Stimulated activated CD4-positive, alpha-beta T cell treated with anti-CD3 and anti-CD28 coated beads, Interleukin-4, amount 100 ng/mL, for 24 hours (primary cell): ENCODE results near the gene EEFSEC.

Source experiments
- DNase-seq: peaks from one replicate; pipeline ENCODE4 v3.0.0-alpha.2; 2020

EEFSEC gene

DNA sequence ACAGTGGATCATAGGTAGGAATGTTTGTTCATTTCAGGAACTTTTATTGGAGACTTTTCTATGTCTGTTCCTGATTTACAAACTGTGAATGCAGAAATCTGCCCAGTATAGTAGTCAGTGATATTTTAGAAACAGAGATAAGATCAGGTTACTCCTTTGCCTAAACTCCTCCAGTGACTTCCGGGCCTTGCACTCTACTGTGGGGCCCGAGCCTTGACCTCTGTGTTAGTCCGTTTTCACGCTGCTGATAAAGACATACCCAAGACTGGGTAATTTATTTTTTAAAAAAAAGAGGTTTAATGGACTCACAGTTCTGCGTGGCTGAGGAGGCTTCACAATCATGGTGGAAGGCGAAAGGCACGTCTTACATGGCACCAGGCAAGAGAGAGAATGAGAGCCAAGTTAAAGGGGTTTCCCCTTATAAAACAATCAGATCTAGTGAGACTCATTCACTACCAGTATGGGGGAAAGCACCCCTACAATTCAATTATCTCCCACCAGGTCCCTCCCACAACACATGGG, 186.3 kb downstream of the EEFSEC start:
- DNase-seq = no peak

DNA sequence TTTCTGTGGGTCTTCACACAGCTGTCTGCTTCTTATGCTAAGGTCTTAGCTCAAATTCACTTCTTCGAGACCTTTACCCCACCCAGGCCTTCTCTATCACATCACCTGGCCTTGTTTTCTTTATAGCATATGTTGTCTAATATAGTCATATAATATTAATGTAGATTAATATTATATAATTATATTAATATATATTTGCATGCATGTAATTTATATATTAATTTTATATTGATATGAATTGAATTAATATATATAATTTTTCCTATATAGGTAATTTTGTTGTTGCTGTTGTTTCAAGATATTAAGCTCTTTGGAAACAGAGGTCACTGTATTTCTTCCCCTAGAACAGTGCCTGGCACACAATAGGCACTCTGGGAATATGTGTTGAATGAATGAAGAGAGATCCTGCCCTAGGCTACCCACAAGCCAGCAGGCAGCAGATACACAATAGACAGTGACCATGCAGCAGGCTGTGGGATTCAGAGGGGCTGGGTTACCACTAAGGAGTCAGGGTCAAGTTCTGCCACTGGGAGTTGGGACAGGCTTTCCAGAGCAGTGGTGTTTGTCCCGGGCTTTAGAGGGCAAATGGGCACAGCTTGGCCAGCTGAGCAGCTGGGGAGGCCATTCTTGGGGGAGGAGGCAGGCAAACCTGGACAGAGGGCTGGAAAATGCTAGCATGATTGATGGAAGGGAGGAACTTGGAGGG, 187.1 kb downstream of the EEFSEC start:
- DNase-seq = no peak

GRCh38 chr3:128340904-128341555, 187.7 kb downstream of the EEFSEC start:
- no peak for DNase-seq

DNA sequence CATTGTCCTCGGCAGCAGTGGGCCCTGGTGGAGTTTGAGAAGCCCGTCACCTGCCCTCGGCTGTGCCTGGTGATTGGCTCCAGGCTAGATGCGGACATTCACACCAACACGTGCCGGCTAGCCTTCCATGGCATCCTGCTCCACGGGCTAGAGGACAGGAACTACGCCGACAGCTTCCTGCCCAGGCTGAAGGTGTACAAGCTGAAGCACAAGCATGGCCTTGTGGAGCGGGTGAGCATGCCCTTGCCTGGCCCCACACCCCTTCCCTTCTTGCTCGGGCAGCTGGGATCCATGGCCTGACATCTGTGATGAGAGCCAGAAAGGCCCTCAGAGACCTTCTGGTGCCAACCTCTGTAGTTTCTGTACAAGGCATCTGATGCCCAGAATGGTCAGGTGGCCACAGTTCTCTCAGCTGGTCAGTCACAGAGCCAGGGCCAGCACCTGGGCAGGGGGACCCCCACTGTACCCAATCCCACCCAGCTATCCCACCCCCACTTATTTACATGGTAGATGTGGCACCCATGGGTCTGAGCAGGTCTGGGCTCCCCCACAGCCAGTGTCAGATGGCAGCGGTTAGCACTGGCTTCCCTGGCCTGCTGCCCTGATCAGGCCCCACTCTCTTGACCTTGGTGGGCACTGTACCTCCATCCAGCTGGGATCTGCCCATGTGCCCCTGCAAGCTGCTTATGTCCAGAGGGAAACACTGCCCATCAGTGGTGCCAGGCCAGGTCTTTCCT, 188.5 kb downstream of the EEFSEC start:
- DNase-seq = no peak

DNA sequence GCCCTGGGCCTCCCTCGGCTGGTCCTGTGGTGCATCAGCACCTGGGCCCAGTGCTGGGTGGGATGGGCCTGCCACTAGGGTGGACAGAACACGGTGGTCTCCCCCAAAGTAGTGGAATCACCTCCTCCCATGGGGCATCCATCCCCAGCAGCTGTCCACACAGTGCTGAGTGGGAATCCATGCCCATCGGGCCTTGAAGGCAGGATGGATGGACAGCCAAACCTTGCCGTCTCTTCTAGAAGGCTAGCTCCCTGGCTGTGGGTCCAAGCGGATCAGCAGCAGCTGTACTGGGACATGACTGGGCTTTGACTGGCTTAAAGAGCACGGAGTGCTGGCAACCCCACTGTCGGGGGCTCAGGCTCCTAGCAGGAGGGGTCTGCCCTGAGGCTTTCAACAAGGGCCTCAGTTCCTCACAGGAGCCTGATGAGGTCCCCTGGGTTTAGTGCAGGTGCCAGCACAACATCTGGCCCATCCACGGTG, 189.5 kb downstream of the EEFSEC start:
- DNase-seq = no peak

DNA sequence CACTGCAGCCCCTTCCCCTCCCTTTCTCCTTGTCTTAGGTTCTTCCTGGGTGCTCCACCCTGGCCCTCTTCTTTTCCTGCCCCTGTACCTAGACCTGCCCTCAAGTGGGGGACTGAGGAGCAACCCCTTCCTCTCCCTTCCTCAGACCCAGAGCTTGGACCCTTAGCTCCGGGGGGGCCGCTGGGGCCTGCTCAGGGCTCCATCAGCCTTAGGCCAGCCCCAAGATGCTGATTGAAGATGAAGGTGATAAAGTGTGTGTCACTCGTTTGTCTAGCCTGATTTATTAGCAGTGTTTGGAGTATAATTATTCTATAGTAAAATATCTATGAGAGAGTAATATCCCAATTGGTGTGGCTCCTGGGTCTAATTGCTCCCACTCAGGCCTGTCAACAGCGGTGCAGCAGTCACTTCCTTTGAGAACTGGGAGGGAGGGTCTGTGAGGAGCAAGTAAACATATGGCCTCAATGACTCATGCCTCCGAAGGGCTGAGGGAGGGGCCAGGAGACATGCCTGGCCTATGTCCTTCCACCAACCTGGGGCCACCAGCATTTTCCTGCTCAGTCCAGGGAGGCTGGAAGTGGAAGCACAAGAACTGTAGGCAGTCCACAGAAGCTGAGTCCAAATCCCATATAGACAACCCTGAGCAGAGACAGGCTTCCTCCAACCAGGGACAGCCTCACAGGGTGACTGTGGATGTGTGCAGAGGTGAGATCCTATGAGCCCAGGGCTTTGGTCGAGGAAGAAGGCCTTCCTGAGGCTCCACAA, 190.2 kb downstream of the EEFSEC start:
- no peak for DNase-seq

GRCh38 chr3:128344052-128344735, 190.9 kb downstream of the EEFSEC start:
- no peak for DNase-seq

DNA sequence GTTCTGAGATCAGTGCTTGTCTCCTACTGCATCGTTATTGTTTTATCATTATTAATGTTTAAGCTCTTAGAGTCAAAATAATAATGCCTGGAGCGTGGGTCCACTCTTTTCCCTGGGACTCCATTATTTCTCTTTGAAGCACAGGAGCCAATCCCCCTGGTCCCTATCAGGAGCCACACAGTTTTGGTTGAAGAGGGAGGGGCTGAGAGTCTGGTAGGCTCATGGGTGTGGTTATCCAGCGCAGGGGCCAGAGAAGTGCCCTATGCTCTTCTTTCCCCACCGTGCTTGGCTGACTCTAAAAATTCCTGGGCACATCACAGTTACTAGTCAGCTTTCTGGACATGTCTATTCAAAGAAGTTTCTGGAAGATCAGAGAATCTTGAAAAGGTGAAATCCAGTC, 191.9 kb downstream of the EEFSEC start:
- DNase-seq = no peak

DNA sequence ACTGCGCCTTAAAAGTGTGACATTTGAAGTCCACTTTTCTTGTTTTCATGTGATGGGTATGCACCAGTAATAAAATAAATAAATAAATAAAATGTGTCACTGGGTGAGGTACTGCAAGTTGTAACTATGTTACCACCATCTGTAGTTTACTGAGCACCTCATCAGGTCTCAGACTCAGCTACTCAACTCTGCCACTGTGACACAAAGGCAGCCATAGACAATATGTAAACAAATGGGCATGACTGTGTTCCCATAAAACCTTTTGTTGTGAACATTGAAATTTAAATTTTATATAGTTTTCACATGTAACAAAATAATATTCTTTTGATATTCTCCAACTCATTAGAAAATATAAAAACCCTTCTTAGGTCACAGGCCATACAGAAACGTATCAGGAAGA, 193.3 kb downstream of the EEFSEC start:
- no peak for DNase-seq

- no peak for DNase-seq
Observed at GRCh38 chr3:128347282-128347681, 194.0 kb downstream of the EEFSEC start.

DNA sequence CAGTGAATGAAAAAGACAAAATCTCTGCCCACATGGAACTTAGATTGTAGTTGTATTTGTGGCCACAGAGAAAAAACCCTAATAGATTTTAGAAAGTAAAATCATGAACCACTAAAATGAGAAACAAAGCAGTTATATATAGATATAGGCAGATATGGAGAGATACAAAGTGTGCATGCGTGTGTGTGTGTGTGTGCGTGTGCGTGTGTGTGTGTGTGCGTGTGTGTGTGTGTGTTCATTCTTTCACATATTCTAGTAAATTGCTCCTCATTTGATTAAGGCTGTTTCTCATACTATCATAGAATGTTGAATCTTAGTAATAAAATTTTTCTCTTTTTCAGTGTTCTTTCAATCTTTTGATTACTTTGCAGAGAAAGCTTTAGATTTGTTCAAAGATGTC, 194.8 kb downstream of the EEFSEC start:
- no peak for DNase-seq

GRCh38 chr3:128348805-128349531, 195.7 kb downstream of the EEFSEC start:
- DNase-seq = no peak

GRCh38 chr3:128349963-128350599, 196.8 kb downstream of the EEFSEC start:
- no peak for DNase-seq

DNA sequence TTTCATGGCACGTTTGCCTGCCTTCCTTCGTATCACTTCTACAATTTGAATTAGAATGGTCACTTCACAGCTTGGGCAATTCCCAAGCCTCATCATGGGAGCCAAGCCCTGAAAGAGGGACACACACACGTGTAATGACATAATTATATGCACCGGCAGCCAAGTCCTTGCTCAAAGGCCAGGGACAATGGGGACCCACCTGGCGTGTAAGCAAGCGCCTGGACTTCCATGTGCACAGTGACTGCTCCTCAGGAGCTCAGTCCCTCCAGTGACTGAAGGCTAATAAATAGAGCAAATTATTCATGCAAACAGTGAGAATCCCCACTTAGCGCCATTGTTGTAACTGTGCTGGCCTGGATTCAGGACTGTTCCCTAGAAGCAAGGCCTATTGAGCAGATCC, 198.3 kb downstream of the EEFSEC start:
- no peak for DNase-seq

DNA sequence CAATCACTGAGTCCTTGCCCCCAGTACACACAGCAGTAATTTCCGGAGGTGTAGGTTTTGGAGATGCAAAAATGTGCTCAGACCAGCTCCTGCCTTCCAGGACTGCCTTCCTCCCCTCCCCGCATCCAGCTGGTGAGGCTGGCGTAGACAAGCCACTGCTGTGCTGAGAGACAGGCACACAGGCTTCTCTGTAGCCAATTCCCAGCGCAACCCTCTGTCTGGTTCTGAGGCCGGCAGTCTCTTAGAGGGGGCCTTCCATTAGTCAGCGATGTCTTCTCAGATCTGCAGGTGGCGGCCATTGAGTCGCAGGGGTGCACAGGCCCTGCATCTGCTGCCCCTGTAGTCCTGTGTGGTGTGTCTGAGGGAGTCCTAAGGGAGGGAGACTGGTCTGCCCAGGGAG, 199.0 kb downstream of the EEFSEC start:
- no peak for DNase-seq

- DNase-seq = no peak
Observed at GRCh38 chr3:128353361-128353965, 200.2 kb downstream of the EEFSEC start.

GRCh38 chr3:128353991-128354687, 200.9 kb downstream of the EEFSEC start:
- DNase-seq = no peak

GRCh38 chr3:128354788-128355542, 201.7 kb downstream of the EEFSEC start:
- DNase-seq = no peak

- DNase-seq = no peak
Observed at GRCh38 chr3:128355543-128355919, 202.2 kb downstream of the EEFSEC start.
